EL (cell line): ENCODE data around the gene WDR93.
"Not testable (repeated sequence)": the region's sequence is repeated elsewhere in the genome, so short reads cannot be mapped to it uniquely, and the experiment has no call there.

Source experiments
- DNase-seq: peaks from one replicate; pipeline ENCODE4 v3.0.0-alpha.2; 2016

WDR93 gene

GRCh38 chr15:89775815-89776214 lies 85.2 kb downstream of the WDR93 start:
- no peak for DNase-seq

- peak; percentile 85 for DNase-seq
Measured at GRCh38 chr15:89776274-89777072, 85.9 kb downstream of the WDR93 start, which contains the start of gene MESP2. MESP2 (plus strand) TSS chr15:89776332; CDS start chr15:89776358, 26 bp downstream.

- no peak for DNase-seq
Measured at GRCh38 chr15:89777073-89777751, 86.6 kb downstream of the WDR93 start.

- no peak for DNase-seq
Measured at GRCh38 chr15:89777782-89778380, 87.3 kb downstream of the WDR93 start.

- no peak for DNase-seq
Measured at GRCh38 chr15:89778861-89779260, 88.2 kb downstream of the WDR93 start.

GRCh38 chr15:89780601-89781000 lies 90.0 kb downstream of the WDR93 start:
- DNase-seq = no peak

- DNase-seq = no peak
Measured at GRCh38 chr15:89781055-89781454, 90.4 kb downstream of the WDR93 start.

GRCh38 chr15:89781891-89782618 lies 91.4 kb downstream of the WDR93 start:
- DNase-seq = peak; percentile 68

GRCh38 chr15:89782619-89782950 lies 92.0 kb downstream of the WDR93 start:
- DNase-seq = not testable (repeated sequence)

- DNase-seq = no peak
Measured at GRCh38 chr15:89783111-89783860, 92.7 kb downstream of the WDR93 start.

- no peak for DNase-seq
Measured at GRCh38 chr15:89783861-89784685, 93.5 kb downstream of the WDR93 start.

GRCh38 chr15:89784686-89784960 lies 94.0 kb downstream of the WDR93 start:
- DNase-seq = no peak

GRCh38 chr15:89785064-89785773 lies 94.6 kb downstream of the WDR93 start:
- no peak for DNase-seq

GRCh38 chr15:89785774-89786140 lies 95.1 kb downstream of the WDR93 start:
- peak; percentile 62 for DNase-seq

GRCh38 chr15:89787944-89788343 lies 97.3 kb downstream of the WDR93 start:
- no peak for DNase-seq

GRCh38 chr15:89788585-89788984 lies 98.0 kb downstream of the WDR93 start:
- not testable (repeated sequence) for DNase-seq

- no peak for DNase-seq
Measured at GRCh38 chr15:89790206-89790605, 99.6 kb downstream of the WDR93 start.

- DNase-seq = no peak
Measured at GRCh38 chr15:89790661-89791060, 100.0 kb downstream of the WDR93 start.

- DNase-seq = no peak
Measured at GRCh38 chr15:89792106-89792805, 101.6 kb downstream of the WDR93 start.
